ENCODE results near the gene EXOC3L4. TPM values are rescaled to one million over a fixed set of nuclear protein-coding genes. Genes with fewer than 3 reads are reported as not detected.
"Not testable (repeated sequence)": the region's sequence is repeated elsewhere in the genome, so short reads cannot be mapped to it uniquely, and the experiment has no call there.

EXOC3L4 gene
- under 1 TPM in 1 of 2 donors, not detected in 1; 0.37 TPM for total RNA-seq

DNA sequence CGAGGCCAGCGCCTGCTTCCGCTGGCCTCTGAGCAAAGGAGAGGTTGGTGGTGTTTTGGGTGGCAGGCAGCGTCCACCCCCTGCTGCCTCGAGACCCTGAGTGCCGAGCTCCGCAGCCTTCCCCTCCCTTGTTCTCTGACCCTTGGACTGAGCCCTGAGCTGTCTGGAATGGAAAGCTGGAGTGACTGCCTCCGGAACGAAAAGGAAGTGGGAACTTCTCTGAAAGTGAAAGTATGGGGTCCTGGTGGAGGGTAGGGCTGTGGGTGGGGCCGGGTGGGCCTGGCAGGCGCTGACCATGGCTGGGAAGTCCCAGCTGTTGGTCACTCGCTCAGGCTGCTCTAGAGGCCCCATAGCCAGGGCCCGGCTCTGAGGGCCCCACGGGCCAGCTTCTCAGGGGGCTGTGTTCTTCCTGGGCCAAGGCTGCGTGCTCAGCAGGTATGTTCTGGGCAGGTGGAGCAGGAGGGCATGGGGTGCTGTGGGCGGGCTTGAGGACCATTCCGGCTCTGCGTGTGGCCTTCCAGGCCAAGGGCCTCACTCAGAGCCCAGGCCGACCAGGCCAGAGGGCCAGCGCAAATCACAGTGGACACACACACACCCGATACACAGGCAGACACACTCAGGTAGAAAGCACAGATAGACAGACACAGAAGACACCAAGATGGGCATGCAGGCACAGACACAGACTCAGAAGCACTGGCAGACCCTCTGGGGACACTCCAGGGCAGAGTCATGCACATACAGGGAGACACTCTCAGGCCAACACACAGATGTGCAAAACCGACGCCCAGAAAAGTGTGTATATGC, at the start of gene EXOC3L4:
TSS of gene EXOC3L4 (plus strand) at position 320 of the 804 bp plus-strand sequence. CDS start 5,495 bp downstream, outside the sequence.
- Histone ChIP-seq H3K4me1 (peaks cover 0 to 30% of the 10 kb centered on the region in 2 donors), H3K36me3 (no peaks in the 10 kb centered on the region), H3K4me3 (peak within 1 kb of the TSS in 1 of 2 donors; percentile 16), H3K27me3 (no peaks in the 10 kb centered on the region), H3K27ac (peak within 1 kb of the TSS; percentile 55 to 58), H3K9me3 (no peaks in the 10 kb centered on the region)
- TF ChIP-seq, protein P1, sequence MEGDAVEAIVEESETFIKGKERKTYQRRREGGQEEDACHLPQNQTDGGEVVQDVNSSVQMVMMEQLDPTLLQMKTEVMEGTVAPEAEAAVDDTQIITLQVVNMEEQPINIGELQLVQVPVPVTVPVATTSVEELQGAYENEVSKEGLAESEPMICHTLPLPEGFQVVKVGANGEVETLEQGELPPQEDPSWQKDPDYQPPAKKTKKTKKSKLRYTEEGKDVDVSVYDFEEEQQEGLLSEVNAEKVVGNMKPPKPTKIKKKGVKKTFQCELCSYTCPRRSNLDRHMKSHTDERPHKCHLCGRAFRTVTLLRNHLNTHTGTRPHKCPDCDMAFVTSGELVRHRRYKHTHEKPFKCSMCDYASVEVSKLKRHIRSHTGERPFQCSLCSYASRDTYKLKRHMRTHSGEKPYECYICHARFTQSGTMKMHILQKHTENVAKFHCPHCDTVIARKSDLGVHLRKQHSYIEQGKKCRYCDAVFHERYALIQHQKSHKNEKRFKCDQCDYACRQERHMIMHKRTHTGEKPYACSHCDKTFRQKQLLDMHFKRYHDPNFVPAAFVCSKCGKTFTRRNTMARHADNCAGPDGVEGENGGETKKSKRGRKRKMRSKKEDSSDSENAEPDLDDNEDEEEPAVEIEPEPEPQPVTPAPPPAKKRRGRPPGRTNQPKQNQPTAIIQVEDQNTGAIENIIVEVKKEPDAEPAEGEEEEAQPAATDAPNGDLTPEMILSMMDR (IDR thresholded peaks at IDR 0.05): no peak
- no peak for DNase-seq (ENCODE audit: low spot score)

DNA sequence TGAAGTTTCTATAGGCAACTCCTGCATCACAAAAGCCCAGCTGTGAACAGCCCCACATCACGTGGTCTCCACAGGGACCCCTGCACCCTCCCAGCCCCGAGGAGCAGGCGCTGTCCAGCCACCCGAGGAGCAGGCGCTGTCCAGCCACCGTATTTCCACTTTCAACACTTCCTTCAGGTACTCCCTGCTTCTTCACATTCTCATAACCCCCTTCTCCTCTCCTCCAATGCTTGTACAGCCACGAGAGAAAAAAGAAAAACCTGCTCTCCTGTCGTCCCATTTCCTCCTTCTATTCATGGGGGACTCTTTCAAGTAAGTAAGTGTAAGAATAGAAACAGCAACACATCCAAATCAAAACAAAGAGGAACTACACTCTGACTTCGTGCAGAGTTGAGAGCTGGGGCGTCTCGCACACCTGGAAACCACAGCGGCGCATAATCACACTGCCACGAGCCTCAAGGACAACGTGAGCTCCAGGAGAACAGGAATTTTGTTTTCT, 49.1 kb upstream of the EXOC3L4 start:
- H3K27me3 ChIP-seq: no peaks in the 10 kb centered on the region
- DNase-seq (ENCODE audit: low spot score): no peak
- no peaks in the 10 kb centered on the region for H3K9me3 ChIP-seq
- H3K4me3 ChIP-seq: no peak overlapping the region
- no peak overlapping the region for H3K27ac ChIP-seq
- peaks cover 14% of the 10 kb centered on the region for H3K36me3 ChIP-seq
- TF ChIP-seq, protein P1 (IDR thresholded peaks at IDR 0.05): no peak
- H3K4me1 ChIP-seq: peaks cover 0 to 34% of the 10 kb centered on the region in 2 donors

DNA sequence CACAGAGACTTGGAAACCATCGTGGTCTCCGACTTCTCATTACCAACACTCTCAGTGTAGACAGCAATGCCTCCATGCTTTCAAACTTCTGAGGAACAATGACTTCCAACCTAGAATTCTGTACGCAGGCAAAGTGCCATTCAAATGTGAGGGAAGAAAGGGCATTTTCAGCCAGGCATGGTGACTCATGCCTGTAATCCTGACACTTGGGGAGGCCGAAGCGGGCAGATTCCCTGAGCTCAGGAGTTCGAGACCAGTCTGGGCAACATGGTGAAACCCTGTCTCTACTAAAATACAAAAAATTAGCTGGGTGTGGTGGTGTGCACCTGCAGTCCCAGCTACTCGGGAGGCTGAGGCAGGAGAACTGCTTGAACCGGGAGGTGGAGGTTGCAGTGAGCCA, 47.1 kb upstream of the EXOC3L4 start:
- not testable (repeated sequence) for H3K4me3 ChIP-seq; H3K9me3 ChIP-seq; H3K27ac ChIP-seq; H3K36me3 ChIP-seq; DNase-seq (ENCODE audit: low spot score); H3K27me3 ChIP-seq
- H3K4me1 ChIP-seq: peaks cover 0 to 49% of the 10 kb centered on the region in 2 donors

DNA sequence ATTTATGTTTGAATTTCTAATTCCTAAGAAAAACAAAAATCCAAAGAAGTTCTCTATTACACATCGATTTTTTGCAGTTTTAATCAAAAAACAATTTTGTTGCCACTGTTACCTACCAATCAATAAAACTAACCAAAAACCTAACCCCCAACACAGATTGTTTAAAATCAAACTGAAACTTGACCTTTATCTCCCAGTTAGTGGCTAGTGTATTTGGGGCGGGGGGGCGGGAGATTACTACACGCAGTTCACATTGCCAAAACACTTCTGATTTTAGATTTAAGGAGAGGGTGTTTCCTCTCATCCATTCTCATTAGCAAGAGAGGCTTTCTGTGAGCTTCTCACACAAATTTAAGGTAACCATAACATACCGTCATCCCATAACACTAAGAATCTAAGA, 43.6 kb upstream of the EXOC3L4 start:
- no peaks in the 10 kb centered on the region for H3K9me3 ChIP-seq
- peaks cover 0 to 60% of the 10 kb centered on the region in 2 donors for H3K4me1 ChIP-seq
- TF ChIP-seq, protein P1 (IDR thresholded peaks at IDR 0.05): no peak
- H3K27me3 ChIP-seq: no peaks in the 10 kb centered on the region
- no peak overlapping the region for H3K4me3 ChIP-seq
- no peak for DNase-seq (ENCODE audit: low spot score)
- peaks cover 7% of the 10 kb centered on the region for H3K36me3 ChIP-seq
- H3K27ac ChIP-seq: no peak overlapping the region

DNA sequence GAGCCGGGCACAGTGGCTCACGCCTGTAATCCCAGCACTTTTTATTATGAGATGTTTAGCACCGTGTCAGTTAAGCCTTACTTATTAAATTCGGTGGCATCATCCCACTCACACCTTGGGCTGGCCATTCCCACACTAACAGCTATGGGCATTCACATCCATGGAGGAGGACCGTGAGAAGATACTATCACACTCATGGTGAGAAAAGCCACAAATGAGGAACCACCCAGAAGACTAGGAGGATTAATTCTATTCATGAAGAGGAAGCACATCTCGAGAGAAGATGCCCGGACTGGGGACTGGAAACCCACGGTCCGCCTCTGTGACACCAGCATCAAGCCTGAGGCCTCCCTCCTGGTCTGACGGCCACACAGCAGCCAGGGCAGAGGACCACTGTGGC, 42.1 kb upstream of the EXOC3L4 start:
- no peaks in the 10 kb centered on the region for H3K27me3 ChIP-seq
- TF ChIP-seq, protein P1 (IDR thresholded peaks at IDR 0.05): no peak
- H3K27ac ChIP-seq: no peak overlapping the region
- no peaks in the 10 kb centered on the region for H3K36me3 ChIP-seq
- H3K4me3 ChIP-seq: no peak overlapping the region
- no peaks in the 10 kb centered on the region for H3K9me3 ChIP-seq
- DNase-seq (ENCODE audit: low spot score): no peak
- H3K4me1 ChIP-seq: peaks cover 0 to 59% of the 10 kb centered on the region in 2 donors

DNA sequence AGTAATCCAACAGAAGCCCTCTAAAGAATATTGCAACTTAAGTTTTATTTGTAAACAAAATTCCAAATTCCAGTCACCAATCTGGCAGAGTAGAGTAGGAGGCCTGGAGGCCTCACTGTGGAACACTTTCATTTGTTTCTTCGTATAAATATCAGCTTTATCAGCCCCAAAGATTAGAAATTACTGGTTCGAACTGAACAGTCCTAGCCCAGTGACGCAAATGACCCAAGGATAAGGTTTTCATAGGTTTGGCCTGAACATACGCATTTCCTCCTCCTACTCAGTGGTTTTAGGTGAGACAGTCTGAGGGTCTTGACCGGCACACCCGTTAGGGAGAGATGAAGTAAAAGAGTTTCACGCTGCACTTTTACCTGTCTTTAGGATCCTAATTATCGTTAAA, 38.8 kb upstream of the EXOC3L4 start:
- peak overlapping the region; percentile 14 to 87 for H3K27ac ChIP-seq
- TF ChIP-seq, protein P1 (IDR thresholded peaks at IDR 0.05): no peak
- H3K4me1 ChIP-seq: peaks cover 0 to 57% of the 10 kb centered on the region in 2 donors
- no peaks in the 10 kb centered on the region for H3K9me3 ChIP-seq
- no peaks in the 10 kb centered on the region for H3K36me3 ChIP-seq
- peak overlapping the region; percentile 92 to 94 for H3K4me3 ChIP-seq
- DNase-seq (ENCODE audit: low spot score): no peak
- H3K27me3 ChIP-seq: no peaks in the 10 kb centered on the region
